T-helper 1 cell (primary cell): ENCODE measurements around the gene UCP2.

ENCODE experiments used
- DNase-seq, 5 donors: peaks; one replicate each; pipeline ENCODE4 v3.0.0-alpha.2; 2012 to 2020
- total RNA-seq, 4 donors: gene quantifications; one replicate each; lab custom pipeline; 2026; lab: John Stamatoyannopoulos, UW

Gene UCP2, protein sequence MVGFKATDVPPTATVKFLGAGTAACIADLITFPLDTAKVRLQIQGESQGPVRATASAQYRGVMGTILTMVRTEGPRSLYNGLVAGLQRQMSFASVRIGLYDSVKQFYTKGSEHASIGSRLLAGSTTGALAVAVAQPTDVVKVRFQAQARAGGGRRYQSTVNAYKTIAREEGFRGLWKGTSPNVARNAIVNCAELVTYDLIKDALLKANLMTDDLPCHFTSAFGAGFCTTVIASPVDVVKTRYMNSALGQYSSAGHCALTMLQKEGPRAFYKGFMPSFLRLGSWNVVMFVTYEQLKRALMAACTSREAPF
- total RNA-seq = 65.7 to 111 (median 97.5) reads per million in 4 donors

DNA sequence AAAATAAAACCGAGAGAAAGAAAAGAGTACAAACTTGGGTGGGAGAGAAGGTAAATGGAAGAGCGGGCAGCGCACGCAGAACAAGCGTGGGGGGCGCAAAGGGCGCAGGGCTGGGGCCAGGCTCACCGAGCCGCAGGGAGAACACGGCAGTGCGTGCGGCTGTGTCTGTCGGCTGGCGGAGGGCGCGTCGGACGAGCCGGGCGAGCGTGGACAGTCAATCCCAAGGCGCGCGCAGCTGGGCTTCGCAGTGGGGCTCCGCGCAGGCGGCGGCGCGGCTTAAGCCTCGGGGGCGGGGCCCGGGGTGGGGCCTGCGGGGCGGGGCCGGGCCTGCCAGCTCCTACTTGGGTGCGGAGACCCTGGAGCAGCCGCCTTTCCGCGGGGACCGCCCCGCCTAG, at the start of gene UCP2:
Gene UCP2, minus strand, starts transcription at position 249 of the 395 bp plus-strand sequence. CDS start 4,465 bp downstream, outside the sequence.
- DNase-seq = peak; percentile 70 to 88 (median 75)

- DNase-seq = peak in 1 of 5 donors; percentile 70
Measured at GRCh38 chr11:74030723-74031676, 48.4 kb upstream of the UCP2 start.

- DNase-seq = peak in 1 of 5 donors; percentile 48
Measured at GRCh38 chr11:74025467-74026166, 43.0 kb upstream of the UCP2 start.

DNA sequence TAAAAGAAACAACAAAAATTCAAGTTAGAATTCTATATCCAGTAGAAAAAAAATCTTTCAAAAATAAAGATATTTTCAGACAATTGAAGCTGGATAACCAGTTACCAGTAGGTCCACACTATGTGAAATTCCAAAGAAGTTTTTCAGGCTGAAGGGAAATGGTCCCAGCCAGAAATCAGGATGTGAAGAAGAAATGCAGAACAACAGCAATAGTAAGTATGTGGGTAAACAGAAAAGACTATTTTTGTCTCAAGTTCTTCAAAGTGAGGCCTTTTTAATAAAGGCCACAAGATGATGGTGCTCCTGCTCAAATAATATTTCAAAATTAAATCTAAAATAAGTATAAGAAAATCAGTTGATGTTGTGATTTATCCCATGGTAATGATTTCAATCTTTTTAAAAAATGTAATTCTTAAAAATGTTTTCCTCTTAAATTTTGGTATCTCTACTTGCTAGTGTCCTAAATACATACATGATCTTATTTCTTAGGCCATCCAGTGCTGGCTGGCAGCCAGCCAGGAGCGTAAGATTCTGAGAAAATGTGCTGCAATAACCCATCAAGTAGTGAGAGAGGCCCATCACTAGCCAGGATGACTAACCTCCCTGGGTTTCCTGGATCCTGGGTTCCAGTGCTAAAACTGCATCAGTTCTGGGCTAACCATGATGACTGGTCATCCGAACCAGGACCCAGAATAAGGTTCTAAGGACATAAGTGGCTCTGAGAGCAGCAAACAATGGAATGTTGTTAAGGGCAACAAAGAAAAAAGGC, 41.8 kb upstream of the UCP2 start:
- DNase-seq = peak in 1 of 5 donors; percentile 82

DNA sequence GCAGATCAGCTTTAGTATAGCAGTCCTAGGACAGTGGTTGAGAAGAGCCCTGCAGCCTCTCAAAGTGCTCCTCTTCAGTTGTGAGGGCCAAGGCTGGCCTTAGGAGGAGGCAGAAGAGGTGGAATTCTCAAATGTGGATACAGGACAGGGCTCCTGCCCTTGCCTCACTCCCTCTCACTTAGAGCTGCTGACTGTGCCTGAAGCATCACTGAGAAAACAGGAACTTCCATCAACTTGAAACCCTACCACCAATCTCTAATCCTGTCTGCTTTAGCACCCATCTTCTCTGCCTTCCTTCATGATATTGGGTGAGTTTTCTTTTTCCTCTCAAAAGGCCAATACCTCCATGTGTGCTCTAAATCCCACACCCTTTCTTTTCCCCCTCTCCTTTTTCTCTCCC, 40.6 kb upstream of the UCP2 start:
- no peak for DNase-seq

- DNase-seq = no peak
Measured at GRCh38 chr11:74022546-74022945, 39.9 kb upstream of the UCP2 start.

GRCh38 chr11:74021998-74022397, 39.4 kb upstream of the UCP2 start:
- no peak for DNase-seq

DNA sequence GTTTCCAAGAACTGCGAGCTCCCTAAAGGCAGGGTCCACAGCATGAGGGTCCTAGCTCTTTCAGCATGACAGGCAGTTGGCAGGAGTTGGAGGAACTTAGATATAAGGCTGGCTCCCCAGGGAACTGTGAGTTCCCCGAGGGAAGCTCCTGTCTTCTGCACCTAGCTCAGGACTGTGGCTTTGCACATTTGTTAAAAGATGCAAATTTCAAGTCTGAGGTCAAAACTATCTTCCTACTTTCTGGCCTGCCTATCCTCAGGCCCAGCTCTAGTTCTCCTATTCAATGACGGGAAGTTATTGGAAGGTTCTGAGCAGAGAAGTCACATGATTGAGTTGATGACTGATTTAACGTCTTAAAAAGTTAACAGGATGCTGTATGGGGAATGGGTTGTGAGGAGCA, 37.9 kb upstream of the UCP2 start:
- no peak for DNase-seq

GRCh38 chr11:74019860-74020259, 37.2 kb upstream of the UCP2 start:
- peak in 1 of 5 donors; percentile 50 for DNase-seq

DNA sequence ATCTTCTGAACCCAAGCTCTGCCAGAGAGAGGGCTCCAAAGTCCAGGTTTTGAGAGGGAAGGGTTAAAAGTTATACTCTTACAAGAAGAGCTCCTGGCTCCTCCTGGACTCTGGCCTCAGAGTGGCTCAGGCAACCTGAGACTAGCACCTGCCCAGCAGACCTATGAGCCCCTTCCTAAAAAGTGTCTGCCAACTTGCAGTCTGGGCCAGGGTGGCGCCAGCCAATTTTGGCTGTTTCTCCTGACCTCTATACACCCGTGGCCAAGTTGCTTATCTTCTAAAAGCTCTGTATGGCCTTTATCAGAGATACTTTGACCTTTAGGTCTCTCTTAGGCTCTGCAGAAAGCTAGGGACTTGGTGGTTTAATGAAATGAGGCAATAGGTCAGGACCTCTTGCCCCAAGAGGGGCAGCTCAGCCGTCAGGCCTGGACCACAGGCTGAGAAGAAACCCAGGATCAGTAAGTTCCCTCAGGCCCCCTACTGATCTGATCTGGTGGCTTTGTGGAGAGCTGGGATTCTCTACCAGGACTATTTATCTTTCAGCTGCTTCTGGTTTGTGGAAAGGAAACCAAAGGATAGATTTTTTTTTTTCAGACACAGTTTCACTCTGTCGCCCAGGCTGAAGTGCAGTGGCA, 36.6 kb upstream of the UCP2 start:
- DNase-seq = no peak

DNA sequence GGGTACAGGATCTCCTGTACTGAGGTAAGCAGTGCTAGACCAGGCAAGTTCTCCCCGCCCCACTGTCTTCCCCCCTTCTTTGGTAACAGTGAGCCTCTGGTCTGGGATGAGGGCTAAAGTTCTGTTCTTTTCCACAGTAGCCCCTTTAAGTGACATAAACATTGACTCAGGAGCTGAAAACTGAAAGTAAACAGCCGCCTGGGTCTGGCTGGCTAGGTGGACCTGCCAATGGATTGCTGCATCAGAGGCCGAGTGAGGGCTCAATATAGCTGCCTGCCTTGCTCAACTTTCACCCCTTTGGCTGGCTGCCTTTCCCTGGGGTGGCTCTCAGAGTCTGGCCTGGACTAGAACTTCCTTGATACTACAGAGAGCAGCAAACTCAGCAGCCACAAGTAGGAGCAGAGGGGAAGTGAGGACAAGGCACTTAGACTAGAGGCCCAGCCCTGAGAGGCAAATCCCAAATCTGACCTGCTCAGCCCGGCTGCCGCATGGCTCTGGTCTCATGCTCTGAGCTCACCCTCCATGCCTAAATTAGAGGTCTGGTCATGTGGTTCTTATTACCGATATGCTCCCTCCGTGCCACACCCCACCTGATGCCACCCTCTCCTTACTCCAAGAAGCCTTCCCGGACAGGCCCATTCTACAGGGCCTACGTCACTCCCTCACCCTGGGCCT, 35.8 kb upstream of the UCP2 start:
- no peak for DNase-seq

DNA sequence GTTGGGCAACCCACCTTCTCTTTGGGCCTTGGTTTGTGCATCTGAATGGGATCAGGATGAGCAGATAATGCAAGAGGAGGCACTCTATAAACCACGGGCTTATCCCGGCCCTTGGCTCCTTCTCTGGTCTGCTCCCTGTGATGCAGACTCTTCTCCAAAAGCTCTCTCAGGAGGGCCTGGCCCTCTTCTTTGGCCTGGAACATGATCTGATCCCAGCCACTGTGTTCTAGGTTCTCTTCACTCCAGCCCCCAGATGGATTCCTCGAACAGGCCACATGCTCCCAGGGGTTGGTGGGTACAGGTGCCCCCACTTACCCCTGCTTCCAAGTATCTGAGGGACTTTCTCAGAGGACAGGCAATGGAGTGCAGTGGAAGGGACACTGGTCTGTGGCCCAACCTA, 35.0 kb upstream of the UCP2 start:
- DNase-seq = no peak

DNA sequence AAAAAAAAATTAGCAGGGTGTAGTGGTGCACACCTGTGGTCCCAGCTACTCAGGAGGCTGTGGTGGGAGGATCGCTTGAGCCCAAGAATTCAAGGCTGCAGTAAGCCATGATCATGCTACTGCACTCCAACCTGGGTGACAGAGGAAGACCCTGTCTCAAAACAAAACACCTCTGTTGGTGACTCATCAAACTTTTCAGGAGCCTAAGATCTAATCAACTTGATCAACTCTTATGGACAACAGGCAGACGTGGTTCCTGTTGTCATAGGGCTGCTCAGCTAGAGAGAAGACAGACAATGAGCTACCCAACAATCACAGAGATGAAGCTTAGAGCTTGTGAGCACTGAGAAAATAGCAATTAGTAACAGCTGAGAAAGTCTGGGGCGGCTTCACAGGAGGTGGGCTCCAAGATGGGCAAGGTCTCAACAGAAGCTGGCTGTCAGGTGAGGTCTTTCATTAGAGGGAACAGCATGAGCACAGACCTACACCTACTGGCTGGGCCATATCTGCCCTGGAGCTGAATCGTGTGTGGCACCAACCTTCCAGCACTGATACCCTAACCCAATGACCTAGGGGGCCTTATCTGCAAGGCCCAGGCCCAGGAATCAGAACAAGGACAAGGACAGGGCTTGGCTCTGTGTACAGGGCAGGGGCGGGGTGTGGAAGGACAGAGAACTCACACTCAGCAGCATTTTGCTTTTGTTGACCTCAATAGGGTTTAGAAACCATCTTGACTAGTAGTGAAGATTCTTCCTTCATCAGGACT, 33.5 kb upstream of the UCP2 start:
- no peak for DNase-seq

DNA sequence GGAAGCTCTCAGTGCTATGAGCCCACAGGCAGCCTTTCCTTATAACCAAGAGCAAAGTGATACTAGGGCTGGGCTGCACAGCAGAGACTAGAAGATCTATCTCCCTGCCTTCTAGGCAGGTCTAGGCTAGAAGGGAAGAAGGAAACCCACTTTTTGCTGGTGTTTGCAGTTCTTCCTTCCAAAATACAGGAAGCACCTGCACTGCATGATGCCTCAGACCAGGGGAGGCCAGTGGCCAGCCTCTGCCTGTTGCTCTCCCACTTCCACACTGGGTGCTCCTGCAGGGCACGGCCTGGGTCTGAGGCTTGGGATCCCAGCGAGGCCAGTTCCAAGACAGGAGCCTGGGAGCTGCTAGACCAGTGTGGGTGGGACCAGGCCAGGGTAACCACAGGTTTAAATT, 32.2 kb upstream of the UCP2 start:
- no peak for DNase-seq

GRCh38 chr11:74013141-74013540, 30.5 kb upstream of the UCP2 start:
- DNase-seq = no peak

DNA sequence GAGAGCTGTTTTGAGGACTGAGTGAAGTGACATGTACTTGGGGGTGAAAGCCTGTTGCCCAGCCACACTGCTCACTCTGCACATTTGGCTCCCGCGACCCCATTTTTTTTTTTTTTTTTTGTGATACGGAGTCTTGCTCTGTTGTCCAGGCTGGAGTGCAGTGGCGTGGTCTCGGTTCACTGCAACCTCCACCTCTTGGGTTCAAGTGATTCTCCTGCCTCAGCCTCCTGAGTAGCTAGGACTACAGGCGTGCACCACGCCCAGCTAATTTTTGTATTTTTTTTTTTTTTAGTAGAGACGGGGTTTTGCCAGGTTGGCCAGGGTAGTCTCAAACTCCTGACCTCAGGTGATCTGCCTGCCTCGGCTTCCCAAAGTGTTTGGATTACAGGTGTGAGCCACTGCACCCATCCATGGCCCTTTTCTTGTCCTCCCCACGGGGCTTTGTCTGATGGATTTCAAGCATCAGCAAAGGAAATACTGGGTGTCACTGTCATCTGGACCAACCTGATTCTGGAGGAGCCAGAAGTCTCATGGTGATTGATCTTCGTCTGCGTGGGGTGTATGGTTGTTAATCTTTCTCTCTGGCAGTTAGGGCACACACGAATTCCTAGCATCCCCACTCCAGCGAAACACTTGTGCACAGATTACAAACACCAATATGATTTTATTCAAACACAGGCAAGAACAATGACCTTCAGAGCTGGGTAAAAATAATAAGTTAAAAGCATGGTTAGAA, 29.6 kb upstream of the UCP2 start:
- no peak for DNase-seq

DNA sequence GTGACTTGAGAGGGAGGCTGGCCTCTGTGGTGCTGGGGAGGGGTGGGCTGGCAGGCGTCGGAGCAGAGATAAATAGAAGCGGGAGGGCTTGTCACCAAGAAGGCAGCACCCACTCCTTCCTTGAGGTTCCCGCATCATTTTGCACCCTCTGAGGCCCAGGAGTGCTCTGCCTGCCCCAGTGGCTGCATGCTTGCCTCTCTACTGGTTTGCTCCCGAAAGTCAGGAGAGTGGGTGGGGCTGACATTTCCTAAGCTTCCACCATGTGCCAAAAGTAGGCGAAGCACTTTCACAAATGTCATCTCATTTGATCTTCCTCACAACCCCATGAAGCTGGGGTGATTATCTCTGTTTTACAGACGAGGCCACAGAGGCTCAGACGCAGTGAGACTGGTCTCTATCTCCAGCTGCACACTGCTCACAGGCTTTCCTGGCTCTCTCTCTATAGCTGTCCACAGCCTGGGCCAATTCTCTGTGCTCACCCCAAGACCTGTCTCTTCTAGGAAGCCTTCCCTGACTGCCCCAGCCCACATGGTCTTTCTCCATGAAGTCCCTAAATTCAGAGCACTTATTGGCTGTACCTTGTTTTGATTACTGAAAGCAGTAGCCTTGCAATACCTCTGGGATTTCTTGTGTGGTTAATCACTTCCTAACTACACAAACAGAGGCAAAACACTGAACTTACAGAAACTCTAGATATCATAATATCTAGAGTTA, 28.9 kb upstream of the UCP2 start:
- peak in 1 of 5 donors; percentile 79 for DNase-seq

DNA sequence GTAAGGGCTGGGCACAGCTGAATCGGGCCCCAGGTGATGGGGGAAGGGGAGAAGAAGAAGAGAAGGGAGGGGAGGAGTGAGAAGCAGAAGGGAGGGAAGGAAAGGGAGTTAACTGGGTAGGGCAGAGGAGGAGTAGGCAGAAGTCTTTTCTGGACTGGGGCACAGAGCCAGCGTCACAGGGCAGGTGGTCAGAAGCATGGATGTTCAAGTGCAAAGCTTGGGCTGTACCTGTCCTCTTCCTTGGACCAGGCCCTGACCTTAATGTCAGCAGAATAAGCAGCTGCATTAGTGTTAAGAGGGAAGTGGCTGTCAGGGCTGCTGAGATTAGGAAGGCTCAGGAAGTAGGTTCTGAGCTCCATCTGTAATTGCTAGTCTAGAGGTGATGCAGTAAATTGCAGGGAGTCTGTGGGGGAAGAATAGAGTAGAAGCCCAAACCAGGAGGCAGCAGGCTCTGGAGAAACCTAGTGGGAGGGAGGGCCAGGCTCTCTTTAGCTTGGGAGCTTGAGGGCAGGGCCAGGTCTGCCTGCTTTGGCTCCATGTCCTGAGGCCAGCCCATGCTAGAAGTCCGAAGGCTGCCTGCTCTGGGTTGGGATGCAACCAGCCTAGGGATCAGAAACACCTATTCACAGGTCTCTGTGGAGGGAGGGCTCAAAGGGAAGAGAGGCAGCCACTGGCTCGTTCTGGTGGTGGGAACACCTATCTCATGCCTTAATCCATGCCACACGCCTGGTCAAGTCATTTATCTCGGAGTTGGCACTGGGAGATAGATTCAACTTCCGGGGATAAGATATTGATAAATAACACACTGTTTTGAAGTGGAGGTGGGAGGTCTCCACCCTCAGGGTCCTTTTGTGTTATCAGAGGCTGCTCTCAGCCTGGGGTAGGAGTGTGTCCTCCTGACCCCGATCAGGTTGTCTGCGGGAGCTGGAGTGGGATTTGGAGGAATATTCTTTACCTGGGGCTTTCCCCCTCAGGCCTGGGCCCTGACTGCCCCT, 28.0 kb upstream of the UCP2 start:
- no peak for DNase-seq
